GM12878 (cell line): ENCODE data around the gene MFSD8. TPM values are rescaled to one million over a fixed set of nuclear protein-coding genes. Genes with fewer than 3 reads are reported as not detected.

Source experiments
- CBX5 ChIP-seq: sonication (generic); IDR thresholded peaks from 2 replicates; pipeline ENCODE4 v1.6.1; 2016; ENCODE audit warnings: low read depth, moderate library complexity, mild to moderate bottlenecking, inconsistent platforms
- CEBPB ChIP-seq, 2 experiments: fragments of 150-350 bp in 1 of 2; IDR thresholded peaks; 2 replicates each; pipeline ENCODE4 v1.6.1; 2012 to 2014; ENCODE audit warnings: low read depth in 2 of 2, low read length in 2 of 2, borderline replicate concordance in 1 of 2, inconsistent platforms in 1 of 2
- CHD4 ChIP-seq: fragments of 200-600 bp; sonication (generic); IDR thresholded peaks from 2 replicates; pipeline ENCODE4 v1.6.1; 2016; ENCODE audit warnings: mild to moderate bottlenecking
- EGR1 ChIP-seq, 2 experiments: IDR thresholded peaks; 1 replicate in 1 of 2; 2 replicates in 1 of 2; pipeline ENCODE4 v1.6.1; 2011 to 2012; ENCODE audit warnings: low read depth in 2 of 2, low read length in 2 of 2, borderline replicate concordance in 1 of 2, mild to moderate bottlenecking in 1 of 2, moderate library complexity in 1 of 2
- FOS ChIP-seq: IDR thresholded peaks from 3 replicates; pipeline ENCODE4 v1.6.1; 2011; ENCODE audit warnings: borderline replicate concordance; ENCODE audit not compliant: insufficient read length; ENCODE audit errors: extremely low read depth
- GABPA ChIP-seq: IDR thresholded peaks from 2 replicates; pipeline ENCODE4 v1.6.1; 2014; ENCODE audit warnings: antibody characterized with exemption, low read depth, mild to moderate bottlenecking, inconsistent platforms
- GATAD2B ChIP-seq: fragments of 450-650 bp; conservative IDR thresholded peaks from 2 replicates; pipeline ENCODE4 v1.6.1; 2017; ENCODE audit warnings: low read depth, mild to moderate bottlenecking, moderate library complexity
- HCFC1 ChIP-seq: fragments of 150-350 bp; IDR thresholded peaks from 2 replicates; pipeline ENCODE4 v1.6.1; 2014; ENCODE audit warnings: low read length
- NFYA ChIP-seq: IDR thresholded peaks from 2 replicates; pipeline ENCODE4 v1.6.1; 2011; ENCODE audit warnings: low read depth, mild to moderate bottlenecking, low read length, improper control_type of control experiment, borderline replicate concordance
- NR2C2 ChIP-seq: IDR thresholded peaks from 2 replicates; pipeline ENCODE4 v1.6.1; 2011; ENCODE audit warnings: borderline replicate concordance, low read depth; ENCODE audit not compliant: control insufficient read depth, insufficient read length
- POLR2A ChIP-seq: IDR thresholded peaks from 2 replicates; pipeline ENCODE4 v1.6.1; 2011; ENCODE audit warnings: low read depth, mild to moderate bottlenecking, low read length
- POLR2AphosphoS2 ChIP-seq: IDR thresholded peaks from 2 replicates; pipeline ENCODE4 v1.6.1; 2011; ENCODE audit warnings: low read depth, mild to moderate bottlenecking, low read length, improper control_type of control experiment, moderate library complexity
- RAD51 ChIP-seq: fragments of 450-650 bp; IDR thresholded peaks from 2 replicates; pipeline ENCODE4 v1.6.1; 2016; ENCODE audit warnings: moderate library complexity, mild to moderate bottlenecking, inconsistent platforms
- RBBP5 ChIP-seq: fragments of 200-600 bp; sonication (generic); conservative IDR thresholded peaks from 2 replicates; pipeline ENCODE4 v1.6.1; 2016
- SPI1 ChIP-seq: IDR thresholded peaks from 2 replicates; pipeline ENCODE4 v1.6.1; 2011; ENCODE audit warnings: low read depth, mild to moderate bottlenecking, low read length, moderate library complexity, borderline replicate concordance; ENCODE audit not compliant: insufficient read depth
- SREBF2 ChIP-seq: IDR thresholded peaks from 2 replicates; pipeline ENCODE4 v1.6.1; 2012; ENCODE audit warnings: mild to moderate bottlenecking, low read length
- SRF ChIP-seq, 2 experiments: IDR thresholded peaks; 2 replicates each; pipeline ENCODE4 v1.6.1; 2011; ENCODE audit warnings: low read depth in 2 of 2, low read length in 2 of 2, mild to moderate bottlenecking in 1 of 2, moderate library complexity in 1 of 2
- STAT1 ChIP-seq: fragments of 450-650 bp; conservative IDR thresholded peaks from 2 replicates; pipeline ENCODE4 v1.6.1; 2014; ENCODE audit warnings: antibody characterized with exemption, mild to moderate bottlenecking
- ZNF274 ChIP-seq: IDR thresholded peaks from one replicate; pipeline ENCODE4 v1.8.0; 2011; ENCODE audit not compliant: insufficient read length, insufficient read depth
- polyA plus RNA-seq, 11 experiments: library from polyadenylated mRNA; depleted of rRNA in 4 of 11; unstranded in 6 of 11; stranded (reverse) in 5 of 11; fragments of >200 nt; fragmentation: Nextera tagmentation in 4 of 11; fragmentation: Illumina TruSeq in 1 of 11; extraction: Ambion mirVana in 4 of 11; extraction: Trizol in 1 of 11; gene quantifications; 1 replicate in 1 of 11; 2 replicates in 10 of 11; pipeline versions ENCODE4 v1.2.1 to v1.2.3, GENCODE V29; 2011 to 2016; ENCODE audit warnings: inconsistent platforms in 2 of 11, missing spikeins in 2 of 11, low read depth in 1 of 11
- total RNA-seq, 4 experiments: library from RNA; depleted of rRNA in 3 of 4; stranded (reverse); fragments of >200 nt in 3 of 4; fragmentation: Illumina TruSeq in 1 of 4; extraction: Trizol in 1 of 4; gene quantifications; 2 replicates each; pipeline versions ENCODE4 v1.2.1 to v1.2.3, GENCODE V29; 2013 to 2021
- TF ChIP-seq, protein P1 (sequence below): IDR thresholded peaks from 2 replicates; pipeline ENCODE4 v1.6.1; 2012; ENCODE audit warnings: low read length, inconsistent platforms
- TF ChIP-seq, protein P2 (sequence below): IDR thresholded peaks from 2 replicates; pipeline ENCODE4 v1.6.1; 2011; ENCODE audit warnings: mild to moderate bottlenecking, low read depth, low read length, moderate library complexity; ENCODE audit not compliant: insufficient replicate concordance
- TF ChIP-seq, protein P3 (sequence below): IDR thresholded peaks from 2 replicates; pipeline ENCODE4 v1.6.1; 2011; ENCODE audit warnings: low read depth, low read length, improper control_type of control experiment, borderline replicate concordance
- TF ChIP-seq, protein P4 (sequence below): IDR thresholded peaks from 2 replicates; pipeline ENCODE4 v1.6.1; 2011; ENCODE audit warnings: borderline replicate concordance, low read depth, mild to moderate bottlenecking, moderate library complexity, mixed read lengths, low read length; ENCODE audit not compliant: insufficient read depth; ENCODE audit errors: extremely low read length
- TF ChIP-seq, protein P5 (sequence below): fragments of 450-650 bp; conservative IDR thresholded peaks from 2 replicates; pipeline ENCODE4 v1.6.1; 2017; ENCODE audit warnings: mild to moderate bottlenecking, moderate library complexity

Gene MFSD8
- total and polyA plus RNA-seq, 10 of the 15 experiments (the other 5 are each of a cell fraction or from before 2014, with no cell fraction given): 12.7 to 29.9 (median 18.4) TPM

DNA sequence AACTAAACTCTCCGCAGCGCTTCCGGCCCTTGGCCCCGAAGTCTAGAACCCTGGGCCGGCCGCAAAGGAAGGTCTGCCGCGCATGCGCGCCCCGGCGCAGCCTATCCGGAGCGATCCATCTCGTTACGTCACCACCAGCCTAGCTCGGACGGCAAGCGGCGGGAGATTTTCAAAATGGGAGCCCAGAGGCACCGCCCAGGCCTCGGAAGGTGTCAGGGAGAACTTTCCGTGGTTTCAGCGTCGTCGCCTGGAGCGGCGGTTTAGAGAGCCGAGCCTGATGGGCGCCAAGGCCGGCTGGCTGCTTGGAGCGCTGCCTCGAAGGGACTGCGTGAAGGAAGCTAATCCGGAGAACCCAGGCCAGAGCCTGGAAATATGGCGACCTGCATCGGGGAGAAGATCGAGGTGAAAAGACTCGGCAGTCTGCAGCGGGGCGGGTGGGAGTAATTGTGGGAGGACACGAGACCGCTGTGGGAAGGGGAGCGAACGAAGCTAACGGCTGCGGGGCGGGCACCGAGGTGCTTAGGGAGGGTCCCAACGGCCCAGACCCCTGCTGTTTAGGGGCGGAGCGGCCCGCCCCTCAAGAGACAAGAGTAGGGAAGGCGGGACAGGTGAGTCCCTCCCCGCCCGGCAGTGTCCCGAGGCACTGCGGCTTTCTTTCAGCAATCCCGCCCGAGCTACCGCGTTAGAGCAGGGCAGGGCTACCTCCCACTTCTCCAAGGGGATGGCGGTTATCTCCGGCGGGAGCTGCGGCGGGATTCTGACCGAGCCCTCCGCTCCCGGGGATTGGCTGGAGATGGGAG is 84.0 kb downstream of the MFSD8 start, which contains the start of gene PLK4 (continued):
- TF ChIP-seq, protein P1, sequence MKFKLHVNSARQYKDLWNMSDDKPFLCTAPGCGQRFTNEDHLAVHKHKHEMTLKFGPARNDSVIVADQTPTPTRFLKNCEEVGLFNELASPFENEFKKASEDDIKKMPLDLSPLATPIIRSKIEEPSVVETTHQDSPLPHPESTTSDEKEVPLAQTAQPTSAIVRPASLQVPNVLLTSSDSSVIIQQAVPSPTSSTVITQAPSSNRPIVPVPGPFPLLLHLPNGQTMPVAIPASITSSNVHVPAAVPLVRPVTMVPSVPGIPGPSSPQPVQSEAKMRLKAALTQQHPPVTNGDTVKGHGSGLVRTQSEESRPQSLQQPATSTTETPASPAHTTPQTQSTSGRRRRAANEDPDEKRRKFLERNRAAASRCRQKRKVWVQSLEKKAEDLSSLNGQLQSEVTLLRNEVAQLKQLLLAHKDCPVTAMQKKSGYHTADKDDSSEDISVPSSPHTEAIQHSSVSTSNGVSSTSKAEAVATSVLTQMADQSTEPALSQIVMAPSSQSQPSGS: no peak
- peak; percentile 76; the same call in 1 of the 2 replicates for TF ChIP-seq GABPA
- TF ChIP-seq, protein P2, sequence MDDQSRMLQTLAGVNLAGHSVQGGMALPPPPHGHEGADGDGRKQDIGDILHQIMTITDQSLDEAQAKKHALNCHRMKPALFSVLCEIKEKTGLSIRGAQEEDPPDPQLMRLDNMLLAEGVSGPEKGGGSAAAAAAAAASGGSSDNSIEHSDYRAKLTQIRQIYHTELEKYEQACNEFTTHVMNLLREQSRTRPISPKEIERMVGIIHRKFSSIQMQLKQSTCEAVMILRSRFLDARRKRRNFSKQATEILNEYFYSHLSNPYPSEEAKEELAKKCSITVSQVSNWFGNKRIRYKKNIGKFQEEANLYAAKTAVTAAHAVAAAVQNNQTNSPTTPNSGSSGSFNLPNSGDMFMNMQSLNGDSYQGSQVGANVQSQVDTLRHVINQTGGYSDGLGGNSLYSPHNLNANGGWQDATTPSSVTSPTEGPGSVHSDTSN: no peak
- no peak for TF ChIP-seq CHD4
- TF ChIP-seq ZNF274: no peak
- TF ChIP-seq POLR2A: peak; percentile 86
- TF ChIP-seq GATAD2B: no peak; the same call in 1 of the 2 replicates
- no peak for TF ChIP-seq SREBF2
- no peak for TF ChIP-seq NR2C2
- TF ChIP-seq NFYA: no peak
- no peak for TF ChIP-seq SRF (IDR thresholded peaks at IDR 0.05; ENCODE audit: low read depth in 2 of 2, low read length in 2 of 2)
- no peak; the same call in 1 of the 2 replicates for TF ChIP-seq CBX5
- no peak for TF ChIP-seq RAD51
- TF ChIP-seq FOS: no peak
- peak; percentile 38; the same call in 1 of the 2 replicates for TF ChIP-seq HCFC1
- no peak for TF ChIP-seq CEBPB (IDR thresholded peaks at IDR 0.05; ENCODE audit: borderline replicate concordance in 1 of 2, low read depth in 2 of 2, low read length in 2 of 2)
- peak; percentile 96; the same call in 1 of the 2 replicates for TF ChIP-seq RBBP5
- TF ChIP-seq EGR1 (IDR thresholded peaks at IDR 0.05; ENCODE audit: borderline replicate concordance in 1 of 2, low read depth in 2 of 2, low read length in 2 of 2): no peak
- no peak for TF ChIP-seq SPI1
- TF ChIP-seq STAT1: 0 out of 2 replicates have a peak, but pooled peaks have one; percentile 6
- TF ChIP-seq, protein P3, sequence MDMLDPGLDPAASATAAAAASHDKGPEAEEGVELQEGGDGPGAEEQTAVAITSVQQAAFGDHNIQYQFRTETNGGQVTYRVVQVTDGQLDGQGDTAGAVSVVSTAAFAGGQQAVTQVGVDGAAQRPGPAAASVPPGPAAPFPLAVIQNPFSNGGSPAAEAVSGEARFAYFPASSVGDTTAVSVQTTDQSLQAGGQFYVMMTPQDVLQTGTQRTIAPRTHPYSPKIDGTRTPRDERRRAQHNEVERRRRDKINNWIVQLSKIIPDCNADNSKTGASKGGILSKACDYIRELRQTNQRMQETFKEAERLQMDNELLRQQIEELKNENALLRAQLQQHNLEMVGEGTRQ: no peak
- peak; percentile 17; the same call in 1 of the 2 replicates for TF ChIP-seq POLR2AphosphoS2
- TF ChIP-seq, protein P4, sequence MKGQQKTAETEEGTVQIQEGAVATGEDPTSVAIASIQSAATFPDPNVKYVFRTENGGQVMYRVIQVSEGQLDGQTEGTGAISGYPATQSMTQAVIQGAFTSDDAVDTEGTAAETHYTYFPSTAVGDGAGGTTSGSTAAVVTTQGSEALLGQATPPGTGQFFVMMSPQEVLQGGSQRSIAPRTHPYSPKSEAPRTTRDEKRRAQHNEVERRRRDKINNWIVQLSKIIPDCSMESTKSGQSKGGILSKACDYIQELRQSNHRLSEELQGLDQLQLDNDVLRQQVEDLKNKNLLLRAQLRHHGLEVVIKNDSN: no peak
- TF ChIP-seq, protein P5, sequence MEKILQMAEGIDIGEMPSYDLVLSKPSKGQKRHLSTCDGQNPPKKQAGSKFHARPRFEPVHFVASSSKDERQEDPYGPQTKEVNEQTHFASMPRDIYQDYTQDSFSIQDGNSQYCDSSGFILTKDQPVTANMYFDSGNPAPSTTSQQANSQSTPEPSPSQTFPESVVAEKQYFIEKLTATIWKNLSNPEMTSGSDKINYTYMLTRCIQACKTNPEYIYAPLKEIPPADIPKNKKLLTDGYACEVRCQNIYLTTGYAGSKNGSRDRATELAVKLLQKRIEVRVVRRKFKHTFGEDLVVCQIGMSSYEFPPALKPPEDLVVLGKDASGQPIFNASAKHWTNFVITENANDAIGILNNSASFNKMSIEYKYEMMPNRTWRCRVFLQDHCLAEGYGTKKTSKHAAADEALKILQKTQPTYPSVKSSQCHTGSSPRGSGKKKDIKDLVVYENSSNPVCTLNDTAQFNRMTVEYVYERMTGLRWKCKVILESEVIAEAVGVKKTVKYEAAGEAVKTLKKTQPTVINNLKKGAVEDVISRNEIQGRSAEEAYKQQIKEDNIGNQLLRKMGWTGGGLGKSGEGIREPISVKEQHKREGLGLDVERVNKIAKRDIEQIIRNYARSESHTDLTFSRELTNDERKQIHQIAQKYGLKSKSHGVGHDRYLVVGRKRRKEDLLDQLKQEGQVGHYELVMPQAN: peak; percentile 100
